ENCODE measurements around the gene SDK1. TPM values are rescaled to one million over a fixed set of nuclear protein-coding genes. Genes with fewer than 3 reads are reported as not detected.
"Not testable (repeated sequence)": the region's sequence is repeated elsewhere in the genome, so short reads cannot be mapped to it uniquely, and the experiment has no call there.

Gene SDK1
- polyA plus RNA-seq, 1 donor, result 3.6 TPM

GRCh38 chr7:4080954-4081353 is 779.9 kb downstream of the SDK1 start:
- DNase-seq, result no peak

DNA sequence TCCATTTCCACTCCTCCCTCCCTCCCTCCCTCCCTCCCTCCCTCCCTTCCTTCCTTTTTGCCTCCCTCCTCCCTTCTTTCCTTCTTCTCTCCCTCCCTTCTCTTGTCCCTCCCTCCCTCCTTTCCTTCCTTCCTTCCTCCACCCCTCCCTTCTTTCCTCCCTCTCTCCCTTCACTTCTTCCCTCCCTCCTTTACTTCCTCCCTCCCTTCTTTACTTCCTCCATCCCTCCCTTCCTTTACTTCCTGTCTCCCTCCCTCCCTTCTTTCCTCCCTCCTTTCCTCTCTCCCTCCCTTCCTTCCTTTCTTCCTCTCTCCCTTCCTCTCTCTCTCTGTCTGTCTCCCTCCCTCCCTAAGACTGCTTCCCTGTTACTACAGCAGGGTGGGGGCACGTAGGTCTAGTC is 782.5 kb downstream of the SDK1 start:
- DNase-seq, result no peak

- DNase-seq, result no peak
These were observed 783.2 kb downstream of the SDK1 start for GRCh38 chr7:4084271-4084670.

DNA sequence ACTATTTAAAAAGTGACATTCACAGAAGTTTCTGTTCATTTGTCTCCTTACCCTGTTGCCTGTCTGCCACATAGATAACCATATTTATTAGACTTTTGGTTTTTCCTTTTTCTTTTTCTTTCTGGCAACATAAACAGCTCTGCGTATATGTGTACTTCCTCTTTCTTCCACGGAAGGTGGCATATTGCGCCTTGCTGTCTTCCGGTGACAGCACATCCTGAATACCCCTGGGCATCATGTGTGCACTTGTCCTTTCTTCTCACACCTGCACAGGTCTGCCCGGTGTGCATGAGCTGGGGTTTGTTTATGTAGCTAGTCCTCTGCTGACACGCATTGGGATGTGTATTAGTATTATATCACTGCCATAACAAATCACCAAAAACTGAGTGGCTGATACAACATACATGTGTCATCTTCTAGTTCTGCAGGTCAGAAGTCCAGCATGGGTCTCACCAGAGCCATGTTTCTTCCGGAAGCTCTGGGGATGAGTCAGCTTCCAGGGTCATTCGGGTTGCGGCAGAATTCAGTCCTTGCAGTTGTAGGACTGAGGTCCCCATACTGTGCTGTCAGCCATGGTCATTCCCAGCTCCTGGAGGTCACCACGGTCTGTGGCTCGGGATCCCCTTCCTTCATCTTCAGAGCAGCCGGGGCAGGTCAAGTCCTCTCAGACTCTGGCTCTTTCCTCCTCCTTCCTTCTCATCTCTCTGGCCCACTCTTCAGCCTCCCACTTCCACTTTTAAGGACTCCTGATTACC is 785.1 kb downstream of the SDK1 start:
- DNase-seq, result no peak

DNA sequence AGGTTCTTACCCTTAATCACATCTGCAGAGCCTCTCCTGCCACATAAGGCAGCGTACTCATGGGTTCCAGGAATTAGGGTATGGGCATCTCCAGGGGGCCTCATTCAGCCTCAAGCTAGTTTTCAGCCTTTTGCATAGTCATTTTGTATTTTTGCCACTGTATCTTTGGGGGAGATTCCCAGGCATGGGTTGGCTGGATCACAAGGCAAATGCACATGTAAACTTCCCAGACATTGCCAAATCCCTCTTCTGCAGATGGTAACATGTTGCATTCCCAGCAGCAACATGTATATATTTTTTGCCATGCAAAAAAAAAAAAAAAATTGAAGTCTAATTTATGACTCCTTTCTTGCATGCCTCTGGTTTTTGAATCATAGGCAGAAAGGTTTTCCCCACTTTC is 785.7 kb downstream of the SDK1 start:
- no peak for DNase-seq

- DNase-seq, result no peak
These were observed 790.7 kb downstream of the SDK1 start for GRCh38 chr7:4091767-4092166.

DNA sequence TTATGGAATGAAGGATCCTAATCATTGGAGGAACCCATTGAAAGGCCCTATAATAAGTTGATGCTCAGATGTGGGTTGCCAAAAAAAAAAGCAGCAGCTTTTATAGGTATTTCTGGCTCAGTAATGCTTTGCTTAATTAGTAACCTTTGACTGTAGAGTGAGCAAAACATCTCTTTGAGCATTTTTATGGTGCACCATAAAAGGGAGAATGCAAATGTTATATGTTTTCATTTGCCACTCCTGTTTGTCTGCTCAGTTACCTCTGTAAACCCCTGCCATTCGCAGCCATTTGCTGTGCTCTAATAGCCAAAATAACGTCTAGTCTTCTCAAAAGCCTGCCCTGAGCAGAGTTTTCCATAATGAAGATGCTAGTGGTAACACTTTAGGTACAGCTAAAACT is 792.0 kb downstream of the SDK1 start:
- no peak for DNase-seq

GRCh38 chr7:4093483-4093882 is 792.4 kb downstream of the SDK1 start:
- no peak for DNase-seq

GRCh38 chr7:4094158-4094557 is 793.1 kb downstream of the SDK1 start:
- not testable (repeated sequence) for DNase-seq

DNA sequence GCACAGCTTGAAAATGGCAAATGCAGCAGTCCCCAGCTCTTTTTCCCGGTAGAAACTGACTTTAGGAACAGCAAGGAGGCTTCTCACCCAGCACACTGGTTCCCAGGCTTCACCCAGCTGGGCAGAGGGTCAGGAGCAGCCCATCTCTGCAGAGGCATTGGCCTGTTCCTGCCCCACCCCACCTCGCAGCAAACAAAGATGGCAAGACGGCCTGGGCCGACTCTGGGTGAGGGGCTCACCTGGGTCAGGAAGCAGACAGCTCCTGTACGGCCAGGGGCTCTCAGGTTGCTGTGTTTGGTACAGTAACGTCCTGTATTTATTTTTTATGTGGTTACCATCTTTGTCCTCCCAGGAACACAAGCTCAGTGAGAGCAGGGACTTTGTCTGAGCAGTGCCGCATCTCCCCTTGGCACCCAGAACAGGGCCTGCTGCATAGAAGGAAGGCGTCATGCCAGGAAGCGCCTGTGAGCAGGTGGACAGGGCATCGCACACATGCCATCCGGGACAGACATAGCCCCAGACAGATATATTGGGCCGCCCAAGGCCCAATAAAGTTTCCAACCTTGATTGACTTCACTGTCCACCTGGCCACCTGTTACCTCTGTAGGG is 796.1 kb downstream of the SDK1 start:
- no peak for DNase-seq

DNA sequence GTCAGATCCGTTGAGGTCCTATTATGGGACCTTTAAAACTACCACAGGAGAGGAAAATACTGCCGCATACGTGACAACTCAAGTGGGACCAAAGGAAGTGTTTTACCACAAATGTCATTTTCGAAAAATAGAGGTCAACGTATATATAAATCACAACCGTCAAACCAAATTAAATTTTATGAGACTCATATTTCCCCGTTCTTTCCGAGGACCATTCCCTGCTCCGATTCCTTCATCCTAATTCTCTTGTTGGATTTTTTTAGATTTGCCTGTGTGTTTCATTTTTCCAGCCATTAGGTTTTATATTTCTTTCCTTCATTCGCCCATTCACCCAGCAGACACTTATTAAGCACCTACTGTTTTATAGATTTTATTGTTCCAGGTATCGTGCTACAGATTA is 797.1 kb downstream of the SDK1 start:
- DNase-seq, result no peak

DNA sequence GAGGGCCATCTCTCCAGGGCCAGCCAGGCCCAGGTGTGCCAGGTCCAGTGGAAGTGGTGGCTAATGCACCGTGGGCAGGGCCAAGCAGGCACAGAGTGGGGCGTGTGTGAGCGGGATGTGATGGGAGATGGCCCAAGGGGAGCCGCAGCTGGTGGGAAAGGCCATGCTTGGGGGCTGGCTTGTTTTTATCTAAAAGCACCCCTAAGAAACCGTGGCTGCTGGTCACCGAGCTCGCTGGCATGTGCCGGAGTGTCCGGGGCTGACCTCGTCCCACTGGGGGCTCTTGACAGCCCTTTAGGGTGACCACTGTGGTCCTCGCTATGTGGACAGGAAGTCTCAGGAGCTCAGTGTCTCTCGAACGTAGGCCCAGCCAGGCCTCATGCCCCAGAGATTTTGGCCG is 798.6 kb downstream of the SDK1 start:
- DNase-seq, result no peak

GRCh38 chr7:4100148-4100547 is 799.1 kb downstream of the SDK1 start:
- DNase-seq, result no peak

DNA sequence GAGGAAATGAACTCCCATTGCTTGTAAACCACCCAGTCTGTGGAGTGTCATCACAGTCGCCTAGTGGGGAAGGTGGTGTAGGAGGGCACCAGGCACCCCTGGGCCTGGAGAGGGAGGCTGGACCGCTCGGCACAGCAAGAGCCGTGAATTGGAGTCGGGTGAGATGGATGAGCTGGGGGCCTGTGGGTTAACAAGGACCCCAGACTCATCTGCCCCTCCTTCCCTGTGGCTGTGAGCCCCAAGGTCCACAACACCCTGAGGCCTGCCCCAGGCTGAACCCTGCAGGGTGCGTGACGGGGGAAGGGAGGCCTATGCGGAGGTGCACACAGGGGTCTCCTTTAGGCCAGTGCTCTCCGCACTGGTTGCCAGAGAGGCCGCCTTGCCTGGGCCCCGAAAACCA is 799.6 kb downstream of the SDK1 start:
- DNase-seq, result no peak

GRCh38 chr7:4102231-4102841 is 801.3 kb downstream of the SDK1 start:
- DNase-seq, result no peak

- DNase-seq, result no peak
These were observed 802.5 kb downstream of the SDK1 start for GRCh38 chr7:4103352-4104091.

- DNase-seq, result no peak
These were observed 806.8 kb downstream of the SDK1 start for GRCh38 chr7:4107839-4108238.

DNA sequence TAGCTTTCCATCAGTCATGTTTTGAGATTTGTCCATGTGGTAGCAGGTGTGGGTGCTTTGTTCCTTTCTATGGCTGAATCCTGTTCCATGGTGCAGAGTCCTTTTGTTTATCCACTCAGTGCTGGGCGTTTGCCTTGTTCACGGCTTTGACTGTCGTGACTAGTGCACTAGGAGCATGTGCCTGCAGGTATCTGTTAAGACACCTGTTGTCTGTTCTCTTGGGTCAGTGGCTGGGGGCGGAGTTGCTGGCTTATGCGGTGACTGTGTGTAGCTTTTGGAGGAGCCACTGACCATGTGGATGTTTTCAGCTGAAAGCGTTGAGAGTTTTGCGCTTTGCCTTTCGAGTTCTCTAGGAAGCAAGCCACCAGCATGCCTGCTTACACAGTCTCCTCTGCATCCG is 807.9 kb downstream of the SDK1 start:
- DNase-seq, result no peak

DNA sequence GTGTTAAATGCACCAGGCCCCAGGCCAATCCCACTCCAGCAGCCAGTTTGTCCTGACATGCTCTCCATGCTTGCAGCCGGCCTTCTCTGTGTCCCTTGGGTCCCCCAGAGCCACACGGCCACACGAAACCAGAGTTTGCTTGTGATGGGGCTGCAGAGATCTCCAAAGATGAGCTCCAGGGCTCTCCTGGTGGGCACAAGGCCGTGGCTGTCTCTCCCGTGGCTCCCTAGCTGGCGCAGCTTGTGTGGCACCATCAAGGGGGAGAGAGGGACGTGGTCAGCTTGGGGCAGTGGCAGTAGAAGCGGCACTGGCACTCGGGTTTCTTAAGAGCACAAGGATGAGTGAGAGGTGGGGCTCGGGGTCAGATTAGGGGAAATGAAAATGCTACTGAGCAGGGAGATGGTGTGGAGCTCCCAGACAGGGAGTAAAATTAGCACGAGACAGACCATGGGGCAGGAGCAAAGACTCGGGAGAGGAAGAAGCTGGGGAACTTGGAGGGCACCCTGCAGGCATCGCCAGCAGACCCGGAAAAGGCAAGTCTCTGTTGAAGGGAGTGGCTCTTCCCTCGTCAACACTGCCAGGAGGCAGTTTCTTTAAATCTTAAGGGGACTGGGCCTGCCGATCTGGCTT is 808.5 kb downstream of the SDK1 start:
- no peak for DNase-seq

- no peak for DNase-seq
These were observed 809.4 kb downstream of the SDK1 start for GRCh38 chr7:4110438-4110837.

GRCh38 chr7:4111166-4111565 is 810.1 kb downstream of the SDK1 start:
- DNase-seq, result no peak

GRCh38 chr7:4113271-4113670 is 812.2 kb downstream of the SDK1 start:
- DNase-seq, result no peak

- DNase-seq, result no peak
These were observed 812.9 kb downstream of the SDK1 start for GRCh38 chr7:4113976-4114375.

Data from hindlimb muscle (tissue), 1 donor.